GM21367 (cell line): ENCODE results near the gene PDE5A.
"Not testable (repeated sequence)": the region's sequence is repeated elsewhere in the genome, so short reads cannot be mapped to it uniquely, and the experiment has no call there.

Source experiments
- ATAC-seq: cut with Tn5 transposase; IDR thresholded peaks from one replicate; pipeline ENCODE4 v1.9.1; 2021; ENCODE audit not compliant: unreplicated experiment

Gene PDE5A

DNA sequence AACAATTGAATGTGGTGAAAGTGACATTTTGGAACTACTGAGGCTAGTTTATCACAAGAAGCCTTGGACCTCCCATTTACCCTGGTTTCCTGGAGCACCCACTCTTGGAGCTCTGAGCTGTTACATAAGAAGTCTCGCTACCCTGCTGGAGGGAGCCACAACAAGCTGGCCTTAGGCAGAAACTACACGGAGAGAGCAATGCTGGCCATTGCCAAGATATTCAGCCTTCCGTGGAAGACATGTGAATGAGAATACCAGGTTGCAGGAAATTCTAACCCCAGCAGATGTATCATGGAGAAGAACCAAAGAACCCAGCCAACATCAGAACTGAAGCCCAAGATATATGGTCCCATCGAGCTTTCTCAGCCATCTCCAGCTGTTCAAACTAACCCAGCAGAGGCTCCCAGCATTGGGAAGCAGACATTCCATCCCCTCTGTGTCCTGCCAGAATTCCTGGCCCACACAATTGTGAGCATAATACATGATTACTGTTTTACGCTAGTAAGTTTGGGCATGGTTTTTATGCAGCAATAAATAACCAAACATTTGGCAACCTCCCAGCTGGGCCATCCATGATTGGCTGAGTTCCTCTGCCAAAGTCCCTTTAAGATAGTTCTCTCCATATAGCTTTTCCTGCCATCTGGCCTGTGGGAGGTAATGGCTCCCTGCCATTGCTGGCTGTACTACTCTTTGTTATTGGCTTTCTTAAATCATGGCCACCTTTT is 17.9 kb upstream of the PDE5A start:
- no peak for ATAC-seq

DNA sequence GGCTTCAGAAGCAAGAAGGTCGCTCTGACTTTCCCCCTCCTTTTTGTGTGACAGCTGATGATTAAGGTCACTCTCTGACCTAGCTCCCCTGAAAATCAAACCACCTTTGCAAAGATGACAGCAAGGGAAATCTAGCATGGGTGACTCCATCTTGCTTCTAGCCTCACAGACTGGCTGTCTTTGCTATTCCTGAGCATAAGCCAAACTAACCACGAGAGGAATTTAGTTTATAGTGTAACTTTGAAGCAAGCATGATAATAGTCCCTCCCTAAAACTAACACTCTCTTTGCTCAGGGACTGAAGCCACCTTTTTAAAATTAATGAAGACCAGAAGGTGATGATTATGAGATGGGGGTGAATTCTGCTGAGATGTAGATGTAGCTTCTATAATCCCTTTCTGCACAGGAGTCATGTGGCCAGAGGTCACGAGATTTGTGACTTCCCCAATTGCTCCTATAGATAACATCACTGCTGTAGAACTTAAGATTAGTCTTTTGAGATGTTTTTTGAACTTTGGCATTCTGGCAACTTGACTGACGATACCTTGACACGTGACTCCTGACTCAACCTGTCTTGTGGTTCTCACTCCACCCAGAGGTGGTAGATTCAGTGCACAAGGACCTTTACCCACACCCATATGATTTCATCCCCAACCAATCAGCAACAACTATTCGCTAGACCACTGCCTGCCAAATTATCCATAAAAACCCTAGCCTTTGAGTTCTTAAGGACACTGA is 14.9 kb upstream of the PDE5A start:
- ATAC-seq, result no peak

DNA sequence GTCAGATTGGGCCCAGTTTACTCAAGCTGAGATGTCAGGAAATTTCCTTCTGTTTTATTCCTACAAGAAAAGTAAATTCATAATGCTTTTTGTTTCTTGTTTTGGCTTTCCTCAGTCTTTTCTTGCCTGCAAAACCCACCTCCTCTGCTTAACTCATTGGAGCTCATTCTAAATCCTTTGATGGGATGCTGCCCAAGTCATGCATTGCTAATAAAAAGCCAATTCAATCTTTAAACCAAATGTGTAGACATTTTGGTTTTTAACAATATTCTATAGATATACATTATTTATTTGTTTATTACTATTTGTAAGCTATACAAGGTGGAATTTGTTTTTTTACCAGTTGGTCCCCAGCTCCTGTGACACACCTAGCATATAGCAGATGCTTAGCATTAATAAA is 13.2 kb upstream of the PDE5A start:
- no peak for ATAC-seq

DNA sequence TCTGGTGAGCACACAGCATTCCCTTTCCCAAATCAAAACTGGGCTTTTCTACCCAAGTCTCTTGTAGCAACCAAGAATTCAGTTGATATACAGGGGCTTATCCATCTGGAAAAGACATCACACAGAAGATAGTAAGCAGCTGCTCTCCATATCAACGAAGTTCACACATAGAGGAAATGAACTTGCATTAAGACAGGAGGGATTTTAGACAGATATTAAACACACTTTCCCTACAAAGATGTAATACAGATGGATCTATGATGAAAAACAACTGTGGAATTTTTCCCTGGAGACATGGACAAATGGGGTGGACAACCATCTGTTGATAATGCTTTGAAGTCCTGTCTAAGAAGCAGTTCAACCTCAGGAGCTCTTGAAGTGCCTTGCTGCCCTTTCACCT is 9.8 kb upstream of the PDE5A start:
- ATAC-seq, result no peak

DNA sequence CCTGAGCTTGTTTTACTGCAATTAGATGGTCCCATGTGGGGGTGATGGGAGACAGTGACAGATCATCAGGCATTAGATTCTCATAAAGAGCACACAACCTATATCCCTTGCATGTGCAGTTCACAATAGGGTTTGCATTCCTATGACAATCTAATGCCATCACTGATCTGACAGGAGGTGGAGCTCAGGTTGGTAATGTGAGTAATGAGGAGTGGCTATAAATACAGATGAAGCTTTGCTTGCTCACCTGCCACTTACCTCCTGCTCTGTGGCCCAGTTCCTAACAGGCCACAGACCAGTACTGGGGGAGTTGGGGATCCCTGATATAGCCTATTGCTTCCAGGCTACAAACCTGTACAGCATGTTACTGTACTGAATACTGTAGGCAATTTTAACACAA is 8.2 kb upstream of the PDE5A start:
- not testable (repeated sequence) for ATAC-seq

DNA sequence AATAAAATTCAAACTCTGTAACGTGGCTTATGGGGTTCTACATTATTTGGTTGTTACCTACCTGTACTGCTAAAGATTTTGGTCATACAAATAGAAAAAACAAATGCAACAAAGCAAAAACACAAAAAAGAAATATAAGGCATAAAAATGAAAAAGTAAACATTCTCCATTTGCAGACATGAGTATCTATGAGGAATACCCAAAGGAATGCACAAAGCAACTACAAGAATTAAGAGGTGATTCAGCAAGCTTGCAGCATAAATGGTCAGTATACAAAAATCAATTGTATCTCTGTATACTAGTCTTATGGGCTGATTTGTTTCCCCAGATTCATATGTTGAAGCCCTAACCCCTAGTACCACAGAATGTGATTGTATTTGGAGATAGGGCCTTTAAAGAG is 3.6 kb upstream of the PDE5A start:
- ATAC-seq, result no peak

DNA sequence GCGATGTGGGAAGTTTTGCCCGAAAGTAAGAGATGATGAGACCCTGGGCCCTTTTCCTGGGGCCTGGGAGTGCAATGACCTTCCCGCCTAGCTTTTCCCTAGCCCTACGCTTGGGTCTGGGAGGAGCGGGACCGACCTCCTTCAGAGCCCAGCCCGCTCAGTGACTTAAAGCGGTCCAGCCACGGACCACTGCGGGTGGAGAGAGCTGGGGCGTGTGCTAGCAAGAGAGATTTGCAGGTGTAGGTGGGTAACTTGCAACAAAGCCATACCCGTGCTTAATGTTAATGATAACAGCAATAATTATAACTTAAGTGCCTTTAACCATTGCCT is 503 bp upstream of the PDE5A start:
- peak; percentile 32 for ATAC-seq

DNA sequence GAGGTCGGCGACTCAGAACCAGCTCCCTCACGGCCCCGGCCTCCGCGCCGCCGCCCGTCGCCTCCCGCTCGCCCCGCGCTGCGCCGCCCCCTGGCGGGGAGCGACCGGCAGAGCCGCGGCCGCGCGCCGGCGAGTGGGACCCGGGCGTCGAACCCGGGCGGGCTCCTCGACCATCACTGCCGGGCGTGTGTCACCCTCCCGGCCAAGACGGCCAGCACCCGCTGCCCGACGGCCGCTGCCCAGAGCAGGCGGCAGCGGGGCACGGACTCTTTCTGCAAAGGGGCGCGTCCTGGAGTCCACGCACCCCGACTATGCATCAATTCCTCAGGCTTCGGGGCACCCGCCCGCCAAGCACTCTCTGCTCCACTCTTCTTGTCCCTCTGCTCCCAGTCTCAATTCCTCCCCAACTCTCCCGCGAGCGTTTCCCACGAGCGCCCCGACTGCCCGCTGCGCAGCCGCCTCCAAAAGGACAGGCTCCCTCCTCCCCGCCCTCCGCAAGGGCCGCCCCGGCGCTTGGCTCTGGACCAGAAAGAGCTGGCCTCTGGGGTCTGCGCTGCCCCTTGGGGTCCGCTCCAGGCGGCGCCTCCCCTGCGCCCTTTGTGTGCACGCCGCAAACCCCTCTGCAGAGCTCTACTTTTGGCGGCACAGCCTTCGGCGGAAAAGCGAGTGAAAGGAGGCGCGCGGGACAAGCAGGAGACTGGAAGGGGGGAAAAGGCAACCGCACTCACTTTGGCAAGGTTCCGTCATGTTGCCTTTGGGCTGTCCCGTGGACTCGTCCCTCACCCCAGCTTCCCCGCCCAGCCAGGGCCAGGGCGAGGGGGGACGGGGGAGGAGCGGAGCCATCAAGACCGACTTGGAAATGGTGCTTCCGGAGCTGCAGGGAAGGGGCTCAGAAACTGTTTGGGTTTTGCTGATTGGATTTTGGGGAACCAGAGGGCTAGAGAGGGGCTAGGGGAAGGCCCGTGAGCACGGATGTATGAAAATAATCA is 1.0 kb downstream of the PDE5A start:
- peak; percentile 56 for ATAC-seq

DNA sequence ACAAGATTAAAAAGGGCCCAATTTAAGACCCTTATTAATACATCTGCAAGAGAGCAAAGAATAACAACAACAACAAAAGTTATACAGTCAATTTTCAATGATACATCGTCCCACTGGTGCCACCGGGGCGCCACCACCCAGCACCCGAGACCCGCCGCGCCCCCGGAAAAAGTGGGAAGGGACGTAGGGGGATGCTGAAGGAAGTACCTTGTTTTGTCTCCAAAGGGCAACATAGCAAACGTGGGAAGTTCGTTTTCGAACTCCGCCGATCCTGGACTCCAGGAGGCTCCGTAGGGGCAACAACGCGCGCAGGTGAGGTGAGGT is 1.7 kb downstream of the PDE5A start:
- no peak for ATAC-seq

DNA sequence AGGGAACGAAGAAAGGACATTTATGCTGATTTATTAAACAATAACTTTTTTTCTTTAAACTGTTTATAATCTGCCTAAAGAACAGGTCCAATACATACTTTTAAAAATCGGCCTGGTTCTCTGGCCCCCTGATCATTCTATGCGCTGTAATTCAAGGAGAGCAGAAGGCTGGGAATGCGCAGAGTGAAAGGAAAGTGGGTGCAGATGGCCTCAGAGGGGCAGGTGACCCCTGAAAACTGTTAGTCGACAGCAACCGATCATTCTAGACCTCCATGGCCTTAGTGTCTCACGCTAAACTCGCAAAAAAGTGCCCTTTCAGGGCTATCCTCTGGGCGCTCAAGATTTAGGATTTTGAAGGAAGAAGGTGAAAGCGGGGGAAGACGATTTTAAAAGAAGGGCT is 2.2 kb downstream of the PDE5A start:
- ATAC-seq, result no peak

DNA sequence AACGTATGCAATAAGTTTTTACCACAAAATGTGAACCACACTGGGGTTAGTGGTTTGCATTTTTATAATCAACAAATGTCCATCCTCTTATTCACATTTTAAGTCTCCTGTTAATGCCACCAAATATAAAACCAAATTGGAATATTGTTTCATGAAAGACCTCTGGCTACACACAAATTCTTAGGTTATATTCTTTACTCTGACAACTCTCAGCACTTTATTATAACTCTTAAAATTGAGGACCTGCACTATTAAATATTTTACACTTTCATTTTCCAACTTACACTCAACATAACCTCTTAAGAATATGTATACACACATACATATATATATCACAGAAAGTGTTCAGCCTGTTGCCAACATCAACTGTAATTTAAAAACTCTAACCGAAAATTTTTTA is 2.8 kb downstream of the PDE5A start:
- ATAC-seq, result no peak

DNA sequence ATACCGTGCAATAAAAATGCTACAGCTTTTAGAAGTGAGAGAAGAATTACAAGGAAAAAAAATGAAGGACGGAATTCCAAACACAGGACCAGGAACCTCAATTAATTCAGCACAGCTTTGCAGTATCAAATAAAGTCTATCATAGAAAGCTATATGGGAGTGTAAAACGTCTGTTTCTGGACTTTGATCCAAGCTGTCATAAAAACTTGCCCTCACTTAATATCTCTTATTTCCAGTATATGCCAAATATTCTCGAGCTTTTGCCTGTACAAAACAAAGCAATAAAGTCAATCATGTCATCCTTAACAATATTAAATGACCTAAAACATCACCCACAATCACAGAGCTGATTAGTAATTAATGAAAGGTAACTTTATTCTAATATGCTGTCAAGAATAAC is 4.2 kb downstream of the PDE5A start:
- ATAC-seq, result no peak

DNA sequence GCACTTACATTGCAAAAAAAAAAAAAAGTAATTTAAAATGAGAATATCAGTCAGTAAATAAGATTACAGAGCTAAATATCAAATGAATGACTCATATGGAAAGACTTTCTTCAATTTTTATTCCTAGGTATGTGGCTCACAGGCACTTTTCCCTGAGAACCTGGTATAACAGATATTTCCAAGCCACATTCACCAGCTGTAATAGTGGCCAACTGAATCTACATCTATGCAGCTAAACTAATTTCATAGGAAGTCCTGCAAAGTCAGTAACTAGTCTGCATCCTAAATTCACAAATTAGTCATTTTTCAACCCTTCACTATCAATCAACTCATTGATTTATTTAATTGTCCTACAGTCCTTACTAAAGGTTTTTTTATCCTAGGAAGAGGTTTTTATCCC is 5.6 kb downstream of the PDE5A start:
- no peak for ATAC-seq

DNA sequence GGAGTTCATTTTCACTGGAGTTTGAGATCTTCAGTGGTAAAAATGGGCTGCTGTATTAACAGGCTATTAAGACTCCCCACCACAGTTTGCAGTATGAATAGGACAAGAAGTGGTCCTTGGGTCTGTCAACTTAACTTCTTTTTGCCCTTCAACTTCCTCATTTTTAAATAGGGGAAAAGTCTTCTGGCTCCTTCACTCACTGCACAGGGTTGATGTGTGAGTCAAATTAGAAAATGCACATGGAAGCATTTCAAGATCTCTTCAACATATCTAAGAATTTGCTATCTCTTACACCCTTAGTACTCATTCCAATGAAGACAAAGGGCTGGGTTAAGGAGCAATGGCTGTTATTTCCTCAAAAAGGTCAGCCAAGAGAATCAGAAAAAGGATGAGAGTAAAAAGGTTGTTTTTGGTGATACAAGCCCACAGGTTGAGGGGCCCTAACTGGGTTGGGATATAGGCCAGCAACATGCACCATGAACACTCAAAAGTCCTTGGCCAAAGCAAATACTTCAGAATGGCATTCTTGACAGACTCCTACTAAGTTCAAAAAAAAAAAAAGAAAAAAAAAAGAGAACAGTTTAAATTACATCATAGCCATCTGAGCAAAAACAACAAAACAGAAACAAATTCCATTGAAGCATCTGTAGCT is 13.4 kb downstream of the PDE5A start:
- ATAC-seq, result no peak

DNA sequence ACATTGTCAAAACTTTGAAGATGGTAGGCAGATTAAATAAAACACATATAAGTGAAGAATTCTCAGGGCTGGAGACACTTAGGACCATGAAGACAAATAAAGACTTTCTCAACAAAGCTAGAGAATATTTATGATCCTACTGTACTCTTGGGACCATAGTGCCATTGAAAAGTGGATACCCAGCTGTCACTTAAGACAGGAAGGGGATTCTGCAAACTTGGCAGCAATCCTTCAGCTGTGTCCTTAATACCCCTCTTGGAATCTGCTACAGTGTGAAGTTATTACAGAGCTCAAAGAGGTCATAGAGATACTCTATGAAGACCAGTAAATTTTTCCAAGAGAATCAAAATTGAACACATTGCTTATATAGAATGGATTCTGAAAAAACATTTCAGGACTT is 24.3 kb downstream of the PDE5A start:
- ATAC-seq, result no peak

DNA sequence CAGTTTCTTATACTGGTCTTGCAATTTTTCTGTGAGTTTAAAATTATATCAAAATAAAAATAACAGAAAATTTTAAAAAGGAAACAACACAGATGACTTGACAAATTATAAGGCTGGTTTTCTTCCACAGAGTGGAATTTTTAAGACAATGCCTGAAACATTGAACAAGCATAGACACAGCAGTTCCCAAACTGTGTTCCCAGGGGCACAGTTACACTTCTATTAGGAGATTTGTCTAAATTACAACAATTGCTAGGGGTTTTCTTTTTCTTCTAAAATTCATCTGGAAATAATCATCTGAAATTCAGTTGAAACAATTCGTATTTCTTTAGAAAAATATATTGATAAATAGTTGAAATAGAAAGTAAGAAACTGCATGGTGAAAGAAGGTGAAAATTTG is 26.2 kb downstream of the PDE5A start:
- ATAC-seq, result no peak

DNA sequence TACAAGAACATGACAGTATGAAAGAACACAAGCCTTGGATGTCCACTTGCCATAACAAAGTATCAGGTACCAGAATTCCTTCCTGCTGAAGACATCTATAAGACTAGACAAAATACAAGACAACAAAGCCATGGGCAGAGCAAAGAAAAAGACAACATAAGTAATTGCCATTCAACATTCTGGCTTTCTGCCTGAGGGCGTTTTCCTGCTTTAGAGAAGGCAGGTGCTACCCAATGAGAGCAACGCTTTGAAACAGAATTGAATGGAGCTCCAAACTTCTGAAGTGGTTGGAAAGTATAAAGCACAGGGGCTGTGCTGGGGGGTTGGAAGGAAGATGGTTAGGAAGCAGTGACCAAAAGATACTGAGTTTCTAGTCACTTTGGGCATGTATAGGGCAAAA is 30.1 kb downstream of the PDE5A start:
- ATAC-seq, result no peak

DNA sequence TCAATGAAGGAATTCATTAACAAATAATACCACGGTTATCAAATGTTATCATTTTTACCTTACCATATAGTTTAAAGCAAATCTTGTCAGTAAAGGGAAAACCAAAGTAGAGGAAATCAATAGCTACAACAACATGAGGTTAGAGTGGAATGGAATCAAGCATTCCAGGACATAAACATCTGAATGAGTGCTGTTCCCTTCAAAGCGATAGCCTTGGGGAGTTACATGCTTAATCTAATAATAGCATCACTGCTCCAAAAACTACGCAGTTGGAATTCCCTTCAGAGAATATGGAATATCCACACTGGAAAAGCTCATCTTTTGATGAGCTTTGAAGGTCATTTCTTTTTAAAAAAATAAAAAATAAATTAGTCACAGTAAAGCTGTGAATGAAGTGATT is 31.2 kb downstream of the PDE5A start:
- no peak for ATAC-seq

DNA sequence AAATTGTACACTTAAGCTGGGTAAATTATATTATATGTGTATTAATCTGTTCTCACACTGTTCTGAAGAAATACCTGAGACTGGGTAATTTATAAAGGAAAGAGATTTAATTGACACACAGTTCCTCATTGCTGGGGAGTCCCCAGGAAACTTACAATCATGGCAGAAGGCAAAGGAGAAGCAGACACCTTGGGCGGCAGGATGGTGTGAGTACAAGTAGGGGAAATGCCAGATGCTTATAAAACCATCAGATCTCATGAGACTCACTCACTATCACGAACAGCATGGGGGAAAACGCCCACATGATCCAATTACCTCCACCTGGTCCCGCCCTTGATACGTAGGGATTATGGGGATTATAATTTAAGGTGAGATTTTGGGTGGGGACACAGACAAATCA is 34.9 kb downstream of the PDE5A start:
- ATAC-seq, result no peak

DNA sequence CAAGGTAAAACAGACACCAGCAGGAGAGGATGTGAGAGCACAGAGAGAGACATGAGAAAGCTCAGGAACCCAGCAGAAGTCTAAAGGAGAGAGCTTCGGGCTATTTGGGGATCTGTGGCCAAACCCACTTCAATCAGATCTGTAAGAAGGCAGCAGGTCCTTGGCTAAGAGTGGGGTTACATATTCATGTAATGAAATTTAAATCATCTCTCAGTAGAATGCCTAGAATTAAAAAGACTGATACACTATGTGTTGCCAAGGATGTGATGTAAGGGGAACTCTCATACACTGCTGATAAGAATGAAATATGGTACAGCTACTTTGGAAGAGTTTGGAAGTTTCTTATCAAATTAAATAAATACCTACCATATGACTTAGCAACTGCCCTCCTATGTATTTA is 35.8 kb downstream of the PDE5A start:
- no peak for ATAC-seq

DNA sequence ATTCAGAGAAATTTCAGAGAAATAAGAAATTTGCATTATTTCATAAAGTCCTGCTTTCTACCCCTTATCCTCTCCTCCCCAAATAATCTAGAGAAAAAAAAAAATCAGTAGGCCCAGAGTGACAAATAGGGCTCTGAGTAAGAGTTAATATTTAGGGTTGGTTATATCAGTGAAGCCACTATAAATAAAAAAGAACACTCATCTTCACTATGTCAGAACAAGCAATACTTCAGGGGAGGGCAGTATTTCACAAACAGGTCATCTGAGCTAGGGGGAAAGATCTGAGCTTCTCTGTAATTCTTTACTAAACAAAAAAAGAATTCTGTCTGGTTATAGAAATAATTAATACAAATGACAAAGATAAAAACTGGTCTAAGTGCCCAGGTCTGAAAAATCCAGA is 39.4 kb downstream of the PDE5A start:
- no peak for ATAC-seq
